ENCODE measurements around the gene REG1A. TPM values are rescaled to one million over a fixed set of nuclear protein-coding genes. Genes with fewer than 3 reads are reported as not detected.

REG1A gene
- total and polyA plus RNA-seq, 4 donors: 0.33 to 0.98 TPM; not detected in 2

DNA sequence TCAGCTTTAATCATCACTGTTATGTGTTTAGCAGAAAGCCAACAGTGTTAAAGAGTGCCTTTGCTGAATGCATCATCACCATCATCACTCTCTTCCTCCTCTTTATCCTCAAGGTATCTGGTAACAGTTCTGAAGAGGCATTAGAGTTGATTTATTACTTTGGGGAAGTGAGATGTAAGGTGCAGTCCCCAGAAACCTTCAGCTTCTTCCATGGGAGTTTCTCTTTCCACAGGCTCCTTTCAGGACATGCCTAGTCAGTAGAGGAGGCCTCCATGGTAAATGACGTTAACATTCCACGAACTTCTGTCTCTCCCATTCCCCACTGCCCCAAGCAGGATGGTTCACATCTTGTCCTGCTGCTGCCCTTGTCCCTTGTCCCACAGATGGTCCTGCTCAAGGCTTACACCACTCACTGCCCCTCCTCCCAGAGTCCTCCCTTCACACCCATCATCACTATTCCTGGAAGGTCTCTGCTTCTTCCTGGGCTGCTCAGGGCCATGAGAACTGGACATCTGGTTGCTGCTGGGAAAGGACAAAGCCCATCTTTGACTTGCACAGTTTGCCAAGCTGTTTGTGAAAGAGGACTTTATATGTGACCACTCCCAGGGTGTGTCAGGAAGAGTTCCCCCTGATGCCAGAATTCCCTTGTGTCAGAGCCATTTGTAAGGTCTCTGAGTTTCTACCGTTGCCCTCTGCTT is 5.3 kb upstream of the REG1A start:
- no peak overlapping the region for H3K9ac ChIP-seq (ENCODE audit: low read depth in 1 of 2, low read length in 2 of 2)
- no peak overlapping the region for H3K27ac ChIP-seq (ENCODE audit: low read depth in 1 of 2, low read length in 2 of 2)
- H3K27me3 ChIP-seq (ENCODE audit: control insufficient read depth in 4 of 4, insufficient read depth in 4 of 4, low read length in 3 of 4): no peaks in the 10 kb centered on the region
- TF ChIP-seq, protein P1, sequence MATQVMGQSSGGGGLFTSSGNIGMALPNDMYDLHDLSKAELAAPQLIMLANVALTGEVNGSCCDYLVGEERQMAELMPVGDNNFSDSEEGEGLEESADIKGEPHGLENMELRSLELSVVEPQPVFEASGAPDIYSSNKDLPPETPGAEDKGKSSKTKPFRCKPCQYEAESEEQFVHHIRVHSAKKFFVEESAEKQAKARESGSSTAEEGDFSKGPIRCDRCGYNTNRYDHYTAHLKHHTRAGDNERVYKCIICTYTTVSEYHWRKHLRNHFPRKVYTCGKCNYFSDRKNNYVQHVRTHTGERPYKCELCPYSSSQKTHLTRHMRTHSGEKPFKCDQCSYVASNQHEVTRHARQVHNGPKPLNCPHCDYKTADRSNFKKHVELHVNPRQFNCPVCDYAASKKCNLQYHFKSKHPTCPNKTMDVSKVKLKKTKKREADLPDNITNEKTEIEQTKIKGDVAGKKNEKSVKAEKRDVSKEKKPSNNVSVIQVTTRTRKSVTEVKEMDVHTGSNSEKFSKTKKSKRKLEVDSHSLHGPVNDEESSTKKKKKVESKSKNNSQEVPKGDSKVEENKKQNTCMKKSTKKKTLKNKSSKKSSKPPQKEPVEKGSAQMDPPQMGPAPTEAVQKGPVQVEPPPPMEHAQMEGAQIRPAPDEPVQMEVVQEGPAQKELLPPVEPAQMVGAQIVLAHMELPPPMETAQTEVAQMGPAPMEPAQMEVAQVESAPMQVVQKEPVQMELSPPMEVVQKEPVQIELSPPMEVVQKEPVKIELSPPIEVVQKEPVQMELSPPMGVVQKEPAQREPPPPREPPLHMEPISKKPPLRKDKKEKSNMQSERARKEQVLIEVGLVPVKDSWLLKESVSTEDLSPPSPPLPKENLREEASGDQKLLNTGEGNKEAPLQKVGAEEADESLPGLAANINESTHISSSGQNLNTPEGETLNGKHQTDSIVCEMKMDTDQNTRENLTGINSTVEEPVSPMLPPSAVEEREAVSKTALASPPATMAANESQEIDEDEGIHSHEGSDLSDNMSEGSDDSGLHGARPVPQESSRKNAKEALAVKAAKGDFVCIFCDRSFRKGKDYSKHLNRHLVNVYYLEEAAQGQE (IDR thresholded peaks at IDR 0.05): no peak
- TF ChIP-seq, protein P2, sequence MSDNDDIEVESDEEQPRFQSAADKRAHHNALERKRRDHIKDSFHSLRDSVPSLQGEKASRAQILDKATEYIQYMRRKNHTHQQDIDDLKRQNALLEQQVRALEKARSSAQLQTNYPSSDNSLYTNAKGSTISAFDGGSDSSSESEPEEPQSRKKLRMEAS (IDR thresholded peaks at IDR 0.05): no peak
- no peak for TF ChIP-seq TAF1 (conservative IDR thresholded peaks at IDR 0.05)
- no peak for TF ChIP-seq RXRA (IDR thresholded peaks at IDR 0.05)
- no peak for TF ChIP-seq RAD21 (IDR thresholded peaks at IDR 0.05)
- no peak for TF ChIP-seq GABPA (IDR thresholded peaks at IDR 0.05 in 1 of 2, conservative IDR thresholded peaks at IDR 0.05 in 1 of 2)
- no peak for TF ChIP-seq YY1 (IDR thresholded peaks at IDR 0.05)
- no peak overlapping the region for H3K4me3 ChIP-seq (ENCODE audit: low read depth in 1 of 3, low read length in 3 of 3)
- no peak for DNase-seq (ENCODE audit: low spot score)
- 57% methylated on average over 3 of the region's 3 CpGs for WGBS
- no peaks in the 10 kb centered on the region for H3K36me3 ChIP-seq (ENCODE audit: control insufficient read depth in 4 of 4, insufficient read depth in 3 of 4, low read depth in 1 of 4, low read length in 3 of 4)
- no peaks in the 10 kb centered on the region for H3K9me3 ChIP-seq (ENCODE audit: control insufficient read depth in 4 of 4, low read length in 3 of 4)
- no peaks in the 10 kb centered on the region for H3K4me1 ChIP-seq (ENCODE audit: control insufficient read depth in 4 of 4, insufficient read depth in 4 of 4, low read length in 3 of 4)

DNA sequence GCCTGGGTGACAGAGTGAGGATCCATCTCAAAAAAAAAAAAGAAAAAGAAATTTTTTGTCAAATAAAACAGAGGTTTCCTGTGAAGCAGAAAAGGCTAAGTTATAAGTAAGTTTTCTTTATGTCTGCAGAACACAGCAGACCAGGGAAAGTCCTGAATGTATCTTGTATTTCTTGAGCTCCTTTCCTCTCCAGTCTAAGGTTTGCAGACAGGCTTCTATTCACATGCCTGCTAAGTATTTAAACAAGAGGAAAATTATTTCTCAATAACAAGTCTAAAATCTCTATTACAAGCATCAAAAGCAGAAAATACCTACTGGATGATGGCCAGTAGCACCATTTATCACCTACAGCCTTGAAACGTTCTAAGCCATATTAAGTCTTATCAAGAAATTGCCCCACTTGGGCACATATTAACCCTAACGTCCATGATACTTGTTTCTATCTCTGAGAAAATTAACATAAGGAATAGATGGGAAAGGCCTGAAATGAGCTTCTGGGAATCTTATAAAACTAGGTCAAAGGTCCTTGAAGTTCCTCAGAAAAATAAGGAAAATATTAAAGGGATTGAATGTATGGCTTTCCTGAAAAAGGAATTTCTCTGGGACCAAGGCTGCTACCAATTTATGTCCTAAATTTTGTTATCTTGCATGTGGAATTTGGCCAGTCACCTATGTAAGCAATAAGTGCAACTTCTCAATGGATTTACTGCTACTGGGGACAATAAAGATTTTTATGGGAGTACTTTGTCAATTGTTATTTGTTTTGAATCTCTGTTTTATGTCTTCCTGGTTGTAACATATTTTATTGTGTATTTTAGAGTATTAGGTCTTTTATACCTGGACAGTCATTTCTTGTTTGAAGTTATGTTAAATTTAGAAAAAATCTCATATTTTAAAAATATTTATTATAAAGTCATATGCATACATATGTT is 3.0 kb upstream of the REG1A start:
- DNase-seq (ENCODE audit: low spot score): no peak
- H3K27me3 ChIP-seq (ENCODE audit: control insufficient read depth in 4 of 4, insufficient read depth in 4 of 4, low read length in 3 of 4): peaks cover 0 to 3% (median 0%) of the 10 kb centered on the region in 4 donors
- TF ChIP-seq FOXA2 (IDR thresholded peaks at IDR 0.05): no peak
- no peak for TF ChIP-seq JUND (IDR thresholded peaks at IDR 0.05)
- WGBS: 43% methylated on average over 2 of the region's 2 CpGs
- H3K9ac ChIP-seq (ENCODE audit: low read depth in 1 of 2, low read length in 2 of 2): no peak overlapping the region
- no peak overlapping the region for H3K4me3 ChIP-seq (ENCODE audit: low read depth in 1 of 3, low read length in 3 of 3)
- peaks cover 0 to 3% (median 0%) of the 10 kb centered on the region in 4 donors for H3K9me3 ChIP-seq (ENCODE audit: control insufficient read depth in 4 of 4, low read length in 3 of 4)
- no peaks in the 10 kb centered on the region for H3K36me3 ChIP-seq (ENCODE audit: control insufficient read depth in 4 of 4, insufficient read depth in 3 of 4, low read depth in 1 of 4, low read length in 3 of 4)
- no peaks in the 10 kb centered on the region for H3K4me1 ChIP-seq (ENCODE audit: control insufficient read depth in 4 of 4, insufficient read depth in 4 of 4, low read length in 3 of 4)
- no peak overlapping the region for H3K27ac ChIP-seq (ENCODE audit: low read depth in 1 of 2, low read length in 2 of 2)

DNA sequence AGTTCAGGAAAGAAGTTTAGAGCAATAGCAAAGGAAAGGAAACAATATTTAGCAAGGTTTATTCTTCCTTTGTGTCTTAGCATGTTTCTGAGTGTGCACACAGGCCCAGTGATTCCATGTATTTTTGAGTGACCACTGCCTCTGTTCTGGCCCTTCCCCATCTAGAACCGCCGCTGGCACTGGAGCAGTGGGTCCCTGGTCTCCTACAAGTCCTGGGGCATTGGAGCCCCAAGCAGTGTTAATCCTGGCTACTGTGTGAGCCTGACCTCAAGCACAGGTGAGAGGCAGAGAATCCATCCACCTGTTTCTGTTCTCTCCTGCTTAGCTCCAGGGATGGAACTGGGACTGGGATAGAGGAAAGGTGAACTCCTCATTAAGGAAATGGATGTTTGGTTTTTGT is 2.4 kb downstream of the REG1A start:
- H3K4me1 ChIP-seq (ENCODE audit: control insufficient read depth in 4 of 4, insufficient read depth in 4 of 4, low read length in 3 of 4): no peaks in the 10 kb centered on the region
- H3K4me3 ChIP-seq (ENCODE audit: low read depth in 1 of 3, low read length in 3 of 3): no peak overlapping the region
- peaks cover 0 to 3% (median 0%) of the 10 kb centered on the region in 4 donors for H3K9me3 ChIP-seq (ENCODE audit: control insufficient read depth in 4 of 4, low read length in 3 of 4)
- H3K9ac ChIP-seq (ENCODE audit: low read depth in 1 of 2, low read length in 2 of 2): no peak overlapping the region
- WGBS: 75% methylated on average over 2 of the region's 2 CpGs
- H3K36me3 ChIP-seq (ENCODE audit: control insufficient read depth in 4 of 4, insufficient read depth in 3 of 4, low read depth in 1 of 4, low read length in 3 of 4): no peaks in the 10 kb centered on the region
- H3K27ac ChIP-seq (ENCODE audit: low read depth in 1 of 2, low read length in 2 of 2): no peak overlapping the region
- peaks cover 0 to 8% (median 0%) of the 10 kb centered on the region in 4 donors for H3K27me3 ChIP-seq (ENCODE audit: control insufficient read depth in 4 of 4, insufficient read depth in 4 of 4, low read length in 3 of 4)
- DNase-seq (ENCODE audit: low spot score): no peak
- TF ChIP-seq SP1 (IDR thresholded peaks at IDR 0.05) (no peak), GABPA (IDR thresholded peaks at IDR 0.05 in 1 of 2, conservative IDR thresholded peaks at IDR 0.05 in 1 of 2) (no peak), HNF4G (IDR thresholded peaks at IDR 0.05) (no peak), HNF4A (conservative IDR thresholded peaks at IDR 0.05) (no peak), EGR1 (IDR thresholded peaks at IDR 0.05; ENCODE audit: low read depth in 2 of 2) (no peak), FOXA2 (IDR thresholded peaks at IDR 0.05) (no peak), RAD21 (IDR thresholded peaks at IDR 0.05) (no peak)
- TF ChIP-seq, protein P3, sequence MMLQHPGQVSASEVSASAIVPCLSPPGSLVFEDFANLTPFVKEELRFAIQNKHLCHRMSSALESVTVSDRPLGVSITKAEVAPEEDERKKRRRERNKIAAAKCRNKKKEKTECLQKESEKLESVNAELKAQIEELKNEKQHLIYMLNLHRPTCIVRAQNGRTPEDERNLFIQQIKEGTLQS (IDR thresholded peaks at IDR 0.05): no peak
- TF ChIP-seq, protein P4, sequence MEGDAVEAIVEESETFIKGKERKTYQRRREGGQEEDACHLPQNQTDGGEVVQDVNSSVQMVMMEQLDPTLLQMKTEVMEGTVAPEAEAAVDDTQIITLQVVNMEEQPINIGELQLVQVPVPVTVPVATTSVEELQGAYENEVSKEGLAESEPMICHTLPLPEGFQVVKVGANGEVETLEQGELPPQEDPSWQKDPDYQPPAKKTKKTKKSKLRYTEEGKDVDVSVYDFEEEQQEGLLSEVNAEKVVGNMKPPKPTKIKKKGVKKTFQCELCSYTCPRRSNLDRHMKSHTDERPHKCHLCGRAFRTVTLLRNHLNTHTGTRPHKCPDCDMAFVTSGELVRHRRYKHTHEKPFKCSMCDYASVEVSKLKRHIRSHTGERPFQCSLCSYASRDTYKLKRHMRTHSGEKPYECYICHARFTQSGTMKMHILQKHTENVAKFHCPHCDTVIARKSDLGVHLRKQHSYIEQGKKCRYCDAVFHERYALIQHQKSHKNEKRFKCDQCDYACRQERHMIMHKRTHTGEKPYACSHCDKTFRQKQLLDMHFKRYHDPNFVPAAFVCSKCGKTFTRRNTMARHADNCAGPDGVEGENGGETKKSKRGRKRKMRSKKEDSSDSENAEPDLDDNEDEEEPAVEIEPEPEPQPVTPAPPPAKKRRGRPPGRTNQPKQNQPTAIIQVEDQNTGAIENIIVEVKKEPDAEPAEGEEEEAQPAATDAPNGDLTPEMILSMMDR (IDR thresholded peaks at IDR 0.05; ENCODE audit: low read depth, low read length, missing input control): no peak
- TF ChIP-seq, protein P2 (IDR thresholded peaks at IDR 0.05): no peak
